ENCODE data around the gene ATG4C.
"Not testable (repeated sequence)": the region's sequence is repeated elsewhere in the genome, so short reads cannot be mapped to it uniquely, and the experiment has no call there.

DNA sequence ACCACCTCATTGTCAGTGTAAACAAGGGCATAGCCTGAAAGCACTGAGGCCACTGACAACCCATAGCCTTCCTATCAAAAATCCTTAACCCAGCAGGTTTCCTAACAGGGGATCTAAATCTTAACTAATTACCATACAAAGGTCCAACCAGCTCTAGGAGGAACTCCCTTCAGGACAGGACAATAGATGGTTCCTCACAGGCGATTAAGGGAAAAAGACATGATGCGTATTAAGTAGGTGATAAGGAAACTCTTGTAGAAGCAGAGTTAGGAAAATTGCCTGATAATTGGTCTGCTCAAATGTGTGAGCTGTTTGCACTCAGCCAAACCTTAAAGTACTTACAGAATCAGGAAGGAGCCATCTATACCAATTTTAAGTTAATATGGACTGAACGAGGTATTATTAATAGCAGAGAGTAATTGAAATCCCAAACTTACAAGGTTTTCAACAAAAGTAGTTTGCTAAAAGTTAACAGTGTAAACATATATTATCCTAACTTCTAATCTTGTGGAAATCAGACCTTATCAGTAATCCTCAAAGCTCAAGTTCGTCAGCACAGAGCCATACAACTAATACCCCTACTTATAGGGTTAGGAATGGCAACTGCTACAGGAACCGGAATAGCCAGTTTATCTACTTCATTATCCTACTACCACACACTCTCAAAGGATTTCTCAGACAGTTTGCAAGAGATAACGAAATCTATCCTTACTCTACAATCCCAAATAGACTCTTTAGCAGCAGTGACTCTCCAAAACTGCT, 23.7 kb upstream of the ATG4C start:
- TF ChIP-seq, protein P1, sequence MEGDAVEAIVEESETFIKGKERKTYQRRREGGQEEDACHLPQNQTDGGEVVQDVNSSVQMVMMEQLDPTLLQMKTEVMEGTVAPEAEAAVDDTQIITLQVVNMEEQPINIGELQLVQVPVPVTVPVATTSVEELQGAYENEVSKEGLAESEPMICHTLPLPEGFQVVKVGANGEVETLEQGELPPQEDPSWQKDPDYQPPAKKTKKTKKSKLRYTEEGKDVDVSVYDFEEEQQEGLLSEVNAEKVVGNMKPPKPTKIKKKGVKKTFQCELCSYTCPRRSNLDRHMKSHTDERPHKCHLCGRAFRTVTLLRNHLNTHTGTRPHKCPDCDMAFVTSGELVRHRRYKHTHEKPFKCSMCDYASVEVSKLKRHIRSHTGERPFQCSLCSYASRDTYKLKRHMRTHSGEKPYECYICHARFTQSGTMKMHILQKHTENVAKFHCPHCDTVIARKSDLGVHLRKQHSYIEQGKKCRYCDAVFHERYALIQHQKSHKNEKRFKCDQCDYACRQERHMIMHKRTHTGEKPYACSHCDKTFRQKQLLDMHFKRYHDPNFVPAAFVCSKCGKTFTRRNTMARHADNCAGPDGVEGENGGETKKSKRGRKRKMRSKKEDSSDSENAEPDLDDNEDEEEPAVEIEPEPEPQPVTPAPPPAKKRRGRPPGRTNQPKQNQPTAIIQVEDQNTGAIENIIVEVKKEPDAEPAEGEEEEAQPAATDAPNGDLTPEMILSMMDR (IDR thresholded peaks at IDR 0.05), result not testable (repeated sequence)
- TF ChIP-seq POLR2AphosphoS5, POLR2A (IDR thresholded peaks at IDR 0.05): not testable (repeated sequence)

Data from breast epithelium (tissue), 3 donors.